Epithelial cell of prostate (primary cell): ENCODE data around the gene COX5A.

Experiments
- DNase-seq: peaks from one replicate; pipeline ENCODE4 v3.0.0-alpha.2; 2011; ENCODE audit warnings: low read depth, low spot score
- H3K27ac ChIP-seq: fragments of 450-650 bp; 2 replicates; pipeline ENCODE4 v1.5.1; 2017; ENCODE audit warnings: mild to moderate bottlenecking

The COX5A gene

DNA sequence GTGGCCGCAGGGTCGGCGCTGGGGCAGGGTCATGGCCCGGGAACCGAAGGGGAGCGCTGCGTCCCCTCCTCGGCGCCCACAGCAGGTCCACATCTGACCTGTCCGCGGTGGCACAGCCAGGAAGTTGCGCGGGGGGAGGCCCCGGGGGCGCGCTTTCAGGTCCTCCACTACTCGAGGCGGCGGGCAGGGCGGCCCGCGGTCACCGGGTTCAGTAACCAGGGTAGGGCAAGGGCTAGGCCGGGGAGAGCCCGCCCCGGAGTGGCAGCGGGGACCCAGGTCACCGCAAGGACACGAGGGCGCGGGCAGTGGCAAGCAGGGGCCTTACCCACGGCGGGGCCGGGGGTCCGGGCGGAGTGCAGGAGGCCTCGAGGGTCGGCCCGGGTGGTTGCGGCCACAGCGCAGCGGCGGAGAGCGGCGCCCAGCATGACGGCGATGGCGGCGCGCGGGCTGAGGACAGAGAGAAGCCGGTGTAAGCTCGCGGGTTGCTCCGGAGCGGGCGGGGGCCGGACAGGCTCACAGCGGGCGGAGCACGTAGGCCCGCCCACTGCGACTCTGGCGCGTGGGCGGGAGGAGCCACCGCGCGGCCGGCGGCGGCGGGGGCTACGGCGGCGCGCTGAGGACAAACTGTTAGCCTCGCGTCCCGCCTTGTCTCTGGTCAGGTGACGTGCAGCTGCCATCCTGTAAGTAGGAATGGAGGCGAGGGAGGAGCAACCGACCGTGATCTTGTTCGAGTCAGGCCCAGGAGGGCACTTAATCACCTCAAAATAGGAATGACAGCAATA is at the start of gene COX5A:
TSS of gene COX5A (minus strand) at position 484 of the 782 bp plus-strand sequence. CDS start at position 425, 59 bp downstream.
- peak; percentile 89 for DNase-seq
- peak within 1 kb of the TSS; percentile 80 for H3K27ac ChIP-seq

DNA sequence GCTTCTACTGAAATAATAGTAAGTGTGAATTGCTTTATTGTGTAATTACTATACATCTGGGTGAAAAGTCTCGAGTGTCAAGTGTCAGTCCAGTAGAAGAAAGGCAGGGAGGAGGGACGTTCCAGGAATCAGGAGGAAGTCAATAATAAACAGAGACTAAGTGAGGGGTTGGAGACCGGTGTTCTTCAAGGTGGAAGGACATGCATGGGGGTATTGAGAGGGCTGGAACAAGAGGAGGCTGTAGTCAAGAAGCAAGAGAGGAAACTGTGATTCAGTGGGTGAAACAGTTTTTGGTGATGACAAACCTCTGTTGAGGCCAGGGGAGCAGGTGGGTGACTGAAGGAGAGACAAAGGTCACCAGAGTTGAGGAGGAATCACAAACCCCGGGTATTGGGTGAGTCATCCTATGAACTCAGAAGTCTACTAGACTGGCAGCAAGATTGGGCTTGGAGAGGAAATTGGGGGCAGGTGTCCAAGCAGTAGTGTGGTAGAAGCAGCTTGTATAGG is 45.9 kb upstream of the COX5A start:
- no peak overlapping the region for H3K27ac ChIP-seq
- no peak for DNase-seq

DNA sequence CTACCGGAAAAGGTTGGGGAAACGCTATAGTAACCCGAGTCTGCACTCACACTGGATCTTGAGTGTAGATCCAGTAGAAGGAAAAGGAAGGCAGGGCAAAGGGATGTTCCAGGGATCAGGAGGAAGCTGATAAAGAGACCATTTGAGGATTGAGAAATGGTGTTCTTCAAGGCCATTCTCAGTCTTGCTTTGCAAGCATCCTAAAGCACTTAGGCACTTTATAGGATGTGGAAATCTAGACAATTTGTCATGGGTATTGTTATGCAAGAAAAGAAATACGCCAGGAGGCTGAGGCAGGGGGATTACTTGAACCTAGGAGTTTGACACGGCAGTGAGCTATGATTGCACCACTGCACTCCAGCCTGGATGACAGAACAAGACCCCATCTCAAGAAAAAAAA is 44.3 kb upstream of the COX5A start:
- H3K27ac ChIP-seq, result no peak overlapping the region
- no peak for DNase-seq

DNA sequence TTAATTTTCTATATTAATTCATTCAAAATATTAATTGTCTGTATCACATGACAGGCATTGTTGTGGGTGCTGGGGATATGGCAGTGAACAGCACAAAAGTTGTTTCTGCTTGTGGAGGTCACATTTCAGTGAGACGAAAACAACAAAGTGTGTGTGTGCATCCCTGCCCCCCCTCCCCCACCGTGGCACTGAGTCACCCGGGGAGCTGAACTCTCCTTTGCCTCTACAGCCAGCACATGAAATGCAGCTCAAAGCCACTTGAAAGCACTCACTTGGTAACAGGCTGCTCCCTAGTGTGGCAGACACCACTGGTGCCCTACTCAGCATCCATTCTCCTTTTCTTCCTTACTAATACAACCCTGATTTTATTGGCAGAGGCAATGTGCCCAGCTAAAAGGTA is 40.6 kb upstream of the COX5A start:
- H3K27ac ChIP-seq, result no peak overlapping the region
- no peak for DNase-seq

DNA sequence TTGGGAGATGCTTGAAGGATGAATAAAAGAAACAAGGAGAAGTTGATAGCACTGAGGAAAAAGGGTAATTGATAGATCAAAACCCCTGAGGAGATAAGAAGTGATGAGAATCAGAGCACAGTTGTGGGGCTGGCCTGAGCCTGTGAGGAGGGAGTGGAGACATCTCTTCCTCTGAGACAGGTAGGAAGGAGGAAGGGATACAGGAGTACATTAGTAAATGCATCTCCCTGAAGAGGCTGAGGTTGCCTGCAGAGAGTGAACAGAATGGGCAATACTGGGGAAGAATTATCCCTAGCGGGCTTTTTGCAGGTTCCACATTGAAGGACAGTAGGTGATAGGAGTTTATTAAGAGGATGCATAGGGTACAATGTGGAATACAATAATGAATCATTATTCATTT is 40.2 kb upstream of the COX5A start:
- DNase-seq, result no peak
- no peak overlapping the region for H3K27ac ChIP-seq

DNA sequence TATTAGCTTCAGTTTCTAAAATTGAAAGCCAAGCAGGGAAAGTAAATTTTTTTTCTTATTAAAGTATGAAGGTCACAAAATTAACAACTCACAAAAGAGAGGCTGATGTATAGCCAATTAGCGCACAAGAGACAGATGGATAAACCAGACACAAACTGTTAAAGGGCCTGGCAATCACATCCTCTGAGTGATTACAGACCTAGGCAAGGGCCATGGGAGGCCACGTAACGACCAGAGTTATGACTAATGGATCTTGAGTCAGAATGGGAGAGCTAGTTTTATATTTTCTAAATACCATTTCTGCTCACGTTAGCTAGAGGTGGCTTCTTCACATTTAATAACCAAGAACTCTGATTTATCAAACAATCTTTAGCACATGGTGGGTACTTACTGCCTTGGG is 39.7 kb upstream of the COX5A start:
- no peak overlapping the region for H3K27ac ChIP-seq
- no peak for DNase-seq

DNA sequence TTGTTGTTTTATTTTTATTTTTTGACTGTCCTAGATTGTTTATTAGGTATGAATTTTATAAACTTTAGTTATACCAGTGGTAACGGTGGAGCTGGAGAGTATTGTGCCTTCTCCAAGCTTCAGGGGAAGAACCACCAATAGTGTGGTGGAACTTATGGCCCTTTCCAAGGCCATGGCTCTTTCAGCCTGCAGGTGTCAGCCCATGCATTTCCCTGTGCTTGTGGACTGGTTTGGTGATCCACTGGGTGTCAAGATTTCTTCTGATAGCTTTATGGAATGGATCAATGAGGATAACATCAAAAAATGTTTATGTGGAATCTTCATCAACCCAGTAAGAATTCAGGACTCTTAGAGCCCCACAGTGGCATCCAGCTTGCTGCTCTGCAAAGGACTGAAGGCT is 38.3 kb upstream of the COX5A start:
- DNase-seq, result no peak
- H3K27ac ChIP-seq, result no peak overlapping the region

DNA sequence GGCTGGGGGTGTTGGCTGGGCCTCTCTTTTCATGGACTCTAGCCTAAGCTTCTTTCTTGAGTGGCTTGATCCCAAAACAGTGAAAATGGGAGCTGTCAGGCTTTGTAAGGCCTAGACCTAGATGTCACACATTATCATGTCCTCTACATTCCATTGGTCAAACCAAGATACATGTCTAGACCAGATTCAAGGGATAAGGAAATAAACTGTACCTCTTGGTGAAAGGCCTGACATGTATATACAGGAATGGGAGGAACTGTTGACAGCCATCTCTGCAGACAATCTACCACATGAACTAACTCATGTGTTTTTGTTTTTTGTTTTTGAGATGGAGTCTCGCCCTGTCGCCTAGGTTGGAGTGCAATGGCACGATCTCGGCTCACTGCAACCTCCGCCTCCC is 29.8 kb upstream of the COX5A start:
- DNase-seq, result no peak
- peak overlapping the region; percentile 21 for H3K27ac ChIP-seq

DNA sequence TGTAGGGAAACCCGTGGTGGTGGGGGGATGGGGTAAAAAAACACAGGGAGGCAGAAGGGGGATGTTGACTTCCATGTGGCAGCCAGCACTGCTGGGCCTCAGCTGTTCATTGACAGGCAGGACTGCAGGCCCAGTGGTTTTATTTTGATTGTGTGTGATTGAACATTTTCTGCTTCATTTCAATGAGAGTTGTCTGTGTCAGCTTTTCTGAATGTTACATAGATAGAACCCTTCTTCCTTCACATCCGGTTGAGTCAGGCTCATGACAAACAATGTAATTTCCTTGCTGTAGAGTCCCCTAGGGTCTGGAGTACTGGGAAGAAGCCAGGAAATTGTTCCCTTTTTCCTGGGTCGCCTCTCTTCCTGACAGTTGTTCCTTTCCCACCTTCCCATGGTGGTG is 26.9 kb upstream of the COX5A start:
- peak overlapping the region; percentile 64 for H3K27ac ChIP-seq
- no peak for DNase-seq

DNA sequence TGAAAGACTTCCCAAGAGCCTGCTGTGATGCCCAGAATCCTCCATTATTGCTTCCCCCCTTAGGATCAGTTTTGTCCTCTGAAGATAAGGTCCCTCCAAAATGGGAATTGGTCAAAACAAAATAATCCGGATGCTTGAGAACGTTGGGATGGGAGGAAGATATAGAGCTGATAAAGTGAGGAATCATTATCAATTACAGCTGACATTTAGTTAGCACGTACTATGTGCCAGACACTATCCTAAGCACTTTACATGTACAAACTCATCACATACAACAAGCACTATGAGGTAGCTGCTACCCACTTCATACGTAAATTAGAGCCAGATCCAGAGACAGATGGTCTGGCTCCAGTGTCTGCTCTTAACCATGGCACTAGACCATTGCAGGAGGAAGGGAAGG is 25.3 kb upstream of the COX5A start:
- DNase-seq, result no peak
- H3K27ac ChIP-seq, result no peak overlapping the region

DNA sequence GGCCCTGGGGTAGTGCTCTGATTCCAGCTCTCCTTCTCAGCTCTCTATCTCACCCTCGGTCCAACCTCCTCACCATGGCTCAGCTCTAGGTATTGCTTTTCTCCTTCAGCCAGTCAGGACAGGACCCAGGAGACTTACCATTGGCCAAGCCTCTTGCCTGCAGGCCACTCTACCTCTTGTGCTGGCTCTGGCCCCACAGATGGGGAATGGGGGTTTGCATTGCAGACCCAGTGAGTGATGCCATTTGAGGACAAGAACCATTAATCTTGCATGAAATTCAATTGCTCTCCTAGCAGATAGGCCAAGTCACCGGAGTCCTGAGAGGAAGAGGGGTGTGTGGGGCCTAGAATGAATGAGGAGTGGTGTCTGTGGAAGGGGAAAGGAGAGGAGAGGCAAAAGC is 24.8 kb upstream of the COX5A start:
- H3K27ac ChIP-seq, result no peak overlapping the region
- DNase-seq, result no peak

DNA sequence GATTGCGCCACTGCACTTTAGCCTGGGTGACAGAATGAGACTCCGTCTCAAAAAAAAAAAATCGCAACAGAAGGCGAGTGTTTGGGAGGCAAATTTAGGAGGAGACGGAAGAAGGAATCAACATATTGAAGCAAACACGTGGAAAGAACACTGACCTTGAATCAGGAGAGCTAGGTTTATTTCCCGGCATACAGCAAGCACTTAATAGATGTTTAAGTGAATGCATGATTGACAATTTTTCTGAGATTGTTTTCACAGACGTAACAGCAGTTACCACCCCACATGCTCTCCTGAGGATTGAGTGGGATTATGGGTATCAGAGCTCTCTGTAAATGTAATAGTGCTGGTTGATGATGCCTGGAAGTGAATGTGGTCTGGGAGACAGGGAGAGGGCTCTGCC is 24.3 kb upstream of the COX5A start:
- no peak for DNase-seq
- no peak overlapping the region for H3K27ac ChIP-seq

DNA sequence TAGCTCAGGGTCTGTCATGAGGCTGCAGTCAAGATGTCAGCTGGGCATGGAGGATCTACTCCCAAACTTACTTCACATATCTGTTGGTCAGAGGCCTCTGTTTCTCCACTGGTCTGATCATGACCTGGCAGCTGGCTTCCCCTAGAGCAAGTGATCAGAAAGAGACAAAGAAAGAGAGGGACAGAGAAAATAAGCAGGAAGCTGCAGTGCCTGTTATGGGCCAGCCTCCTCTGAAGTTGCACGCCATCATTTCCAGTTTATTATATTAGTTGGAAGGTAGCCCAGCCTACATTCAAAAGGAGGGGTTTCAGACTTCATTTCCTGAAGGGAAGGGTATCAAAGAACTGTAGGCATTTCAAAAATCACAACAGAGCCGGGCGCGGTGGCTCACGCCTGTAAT is 23.7 kb upstream of the COX5A start:
- H3K27ac ChIP-seq, result no peak overlapping the region
- DNase-seq, result no peak

DNA sequence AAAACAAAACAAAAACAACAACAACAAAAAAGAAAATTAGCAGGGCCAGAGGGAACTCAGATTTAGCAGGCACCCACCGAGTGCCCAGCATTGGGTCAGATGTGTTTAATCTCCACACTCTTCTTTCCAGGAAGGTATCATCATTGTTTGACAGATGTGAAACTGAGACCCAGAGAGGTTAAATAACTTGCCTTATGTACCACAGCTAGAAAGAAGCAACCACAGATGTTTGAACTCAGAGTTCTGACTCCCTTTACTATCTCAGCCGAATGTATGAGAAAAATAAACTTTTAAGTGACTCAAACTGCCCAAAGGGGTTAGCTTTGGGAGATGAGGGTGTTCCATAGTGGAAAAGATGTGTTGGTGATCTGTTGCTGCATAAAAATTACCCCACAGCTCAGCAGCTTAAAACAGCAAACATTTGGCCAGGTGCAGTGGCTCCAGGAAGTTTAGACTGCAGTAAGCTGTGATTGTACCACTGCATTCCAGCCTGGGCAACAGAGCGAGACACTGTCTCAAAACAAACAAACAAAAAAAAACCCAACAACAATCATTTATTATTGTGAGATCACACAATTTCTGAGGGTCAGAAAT is 23.2 kb upstream of the COX5A start:
- no peak overlapping the region for H3K27ac ChIP-seq
- DNase-seq, result no peak

DNA sequence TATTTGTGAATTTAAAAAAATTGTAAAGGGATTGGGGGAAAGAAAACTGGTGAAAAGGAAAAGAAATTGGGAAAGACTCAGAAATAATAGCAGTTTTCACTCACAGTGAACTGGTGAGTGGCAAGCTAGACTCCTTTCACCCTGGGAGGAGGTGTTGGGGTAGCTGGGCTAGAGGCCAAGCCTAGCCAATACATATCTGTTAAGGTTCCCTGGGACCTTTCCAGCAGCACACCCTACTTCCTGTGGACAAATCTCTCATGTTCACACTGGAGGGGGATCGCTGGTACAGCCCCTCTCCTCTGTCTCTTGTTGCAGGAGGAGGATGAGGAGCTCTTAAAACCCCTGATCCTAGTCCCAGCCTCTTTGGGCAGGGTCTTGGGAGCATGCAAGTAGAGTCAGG is 22.4 kb upstream of the COX5A start:
- H3K27ac ChIP-seq, result no peak overlapping the region
- DNase-seq, result no peak

DNA sequence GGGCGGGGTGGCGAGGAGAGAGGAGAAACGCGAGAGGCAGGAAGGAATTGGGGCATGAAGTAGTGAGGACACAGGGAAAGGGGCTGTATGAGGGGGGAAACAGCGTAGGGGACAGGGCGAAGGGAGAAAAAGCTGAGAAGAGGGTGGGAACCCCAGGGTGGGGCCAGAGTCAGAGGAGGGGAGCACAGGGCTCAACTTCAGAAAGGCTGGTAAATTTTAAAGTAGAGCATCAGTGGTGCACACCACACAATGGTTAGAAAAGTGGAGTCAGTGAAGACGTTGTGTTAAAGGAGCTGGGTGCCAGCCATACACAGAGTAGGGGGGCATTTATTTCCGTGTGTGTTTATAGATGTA is 21.7 kb upstream of the COX5A start:
- H3K27ac ChIP-seq, result no peak overlapping the region
- no peak for DNase-seq

DNA sequence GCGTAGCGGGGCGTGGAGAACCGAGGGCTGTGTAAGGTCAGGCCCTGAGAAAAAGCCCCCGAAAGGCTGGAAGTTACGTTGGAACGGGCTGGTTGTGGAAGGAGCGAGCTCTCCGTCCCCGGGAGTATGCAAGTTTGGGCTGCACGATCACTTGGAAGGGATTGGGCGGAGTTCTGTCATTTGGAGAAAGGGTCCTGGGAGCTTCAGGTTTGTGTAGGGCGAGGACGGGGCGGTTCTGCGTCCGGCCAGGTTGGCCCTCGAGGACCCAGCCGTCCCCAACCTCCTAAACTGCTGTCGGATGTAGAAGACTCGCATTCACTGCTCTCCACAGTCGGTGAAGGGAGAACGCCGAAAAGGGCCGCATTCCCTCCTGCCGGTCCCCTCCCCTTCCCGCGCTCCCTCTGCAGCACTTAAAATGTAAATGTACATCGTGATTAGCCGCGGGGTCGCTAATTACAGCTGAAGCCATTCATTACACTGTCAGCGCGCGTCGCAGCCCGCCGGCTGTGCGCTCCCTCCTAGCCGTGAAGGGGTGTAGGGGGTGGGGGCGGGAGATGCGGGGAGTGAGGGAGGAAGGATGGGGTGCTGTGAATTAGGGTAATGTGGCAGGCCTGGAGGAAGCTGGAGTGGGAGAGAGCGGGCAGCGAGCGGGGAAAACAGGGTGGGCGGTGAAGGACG is 21.2 kb upstream of the COX5A start:
- no peak overlapping the region for H3K27ac ChIP-seq
- no peak for DNase-seq

DNA sequence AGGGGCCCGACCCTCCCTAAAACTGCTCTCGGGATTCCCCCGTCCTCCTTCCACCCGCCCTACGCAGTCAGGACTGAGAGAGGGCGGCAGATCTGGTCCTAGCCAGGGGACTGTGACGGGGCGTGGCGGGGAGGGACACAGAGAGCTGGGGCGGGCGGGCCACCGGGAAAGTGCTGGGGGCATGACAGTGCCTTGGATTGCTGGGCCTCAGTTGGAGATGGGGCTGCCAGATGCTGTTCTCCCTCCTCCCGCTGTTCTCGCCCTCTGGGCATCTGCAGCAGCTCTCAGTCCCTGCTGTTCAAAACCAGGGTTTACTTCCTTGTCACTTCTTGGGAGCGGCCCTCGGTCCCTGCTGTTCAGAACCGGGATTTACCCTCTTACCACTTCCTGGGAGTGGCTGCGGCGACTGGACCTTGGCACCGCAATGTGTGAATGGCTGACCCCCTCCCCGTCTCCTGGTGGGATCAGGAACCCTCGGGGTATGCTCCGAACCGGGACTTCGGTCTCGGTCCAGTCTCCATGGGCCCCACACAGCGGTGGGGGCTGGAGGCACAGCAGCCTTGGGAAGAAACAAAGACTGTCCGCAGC is 20.5 kb upstream of the COX5A start:
- H3K27ac ChIP-seq, result no peak overlapping the region
- no peak for DNase-seq

DNA sequence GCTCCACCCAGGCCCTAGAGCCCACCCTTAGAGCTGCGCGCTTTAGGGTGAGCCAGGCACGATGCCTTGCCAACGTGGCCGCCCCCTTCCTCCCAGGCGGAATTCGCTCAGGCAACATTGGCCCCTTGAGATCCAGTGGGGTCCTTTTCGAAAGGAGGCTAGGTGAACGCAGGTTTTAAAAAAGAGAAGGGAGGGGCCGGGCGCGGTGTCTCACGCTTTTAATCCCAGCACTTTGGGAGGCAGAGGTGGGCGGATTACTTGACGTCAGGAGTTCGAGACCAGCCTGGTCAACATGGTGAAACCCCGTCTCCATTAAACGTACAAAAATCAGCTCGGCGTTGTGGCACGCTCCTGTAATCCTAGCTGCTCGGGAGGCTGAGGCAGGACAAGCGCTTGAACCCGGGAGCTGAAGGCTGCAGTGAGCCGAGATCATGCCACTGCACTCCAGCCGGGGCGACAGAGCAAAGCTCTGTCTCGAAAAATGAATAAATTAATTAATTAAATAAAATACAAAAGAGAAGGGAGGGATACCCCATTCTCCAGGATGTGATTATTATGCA is 19.7 kb upstream of the COX5A start:
- DNase-seq, result no peak
- peak overlapping the region; percentile 25 for H3K27ac ChIP-seq

DNA sequence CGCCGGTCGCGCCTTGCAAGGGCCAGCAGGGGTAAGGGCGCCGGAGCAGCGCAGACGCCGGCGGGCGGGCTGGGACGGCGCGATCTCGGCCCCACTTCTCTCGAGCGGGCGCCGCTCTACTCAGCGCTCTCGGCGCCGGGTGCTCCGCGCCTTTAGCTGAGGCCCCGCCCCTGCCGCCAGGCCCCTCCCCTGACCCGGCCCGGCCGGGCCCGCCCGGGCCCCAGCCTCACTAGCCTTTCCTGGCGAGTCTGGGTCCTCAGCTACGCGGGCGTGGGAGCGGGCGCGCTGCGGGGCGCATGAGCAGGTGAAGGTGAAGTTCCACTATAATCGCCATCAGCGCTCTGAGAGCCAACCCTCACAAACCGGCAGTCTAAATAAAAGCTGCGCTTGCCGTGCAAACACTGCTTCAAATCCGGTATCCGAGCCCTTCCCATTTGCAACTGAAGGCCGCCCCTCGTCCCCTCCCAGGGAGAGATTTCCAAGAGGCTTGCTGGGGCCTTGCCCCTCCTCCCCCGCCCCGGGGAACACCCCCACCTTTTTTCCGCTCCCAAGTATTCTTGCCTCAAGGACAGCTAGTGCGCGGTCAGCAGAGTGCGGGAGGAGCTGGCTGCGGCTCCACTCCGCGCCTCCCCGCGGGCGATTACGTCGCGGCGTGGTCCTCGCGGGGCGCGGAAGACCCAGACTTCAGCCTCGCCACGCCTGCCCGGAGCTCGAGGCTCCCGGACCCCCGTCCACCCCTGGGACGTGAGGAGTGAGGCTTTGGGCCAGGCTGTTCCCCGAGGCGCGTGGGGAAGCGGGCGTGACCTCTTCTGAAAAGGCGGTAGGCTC is 19.0 kb upstream of the COX5A start, which contains the start of gene RPP25:
TSS of gene RPP25 (minus strand) at position 125 of the 828 bp plus-strand sequence. CDS start 189 bp downstream, outside the sequence.
- peak within 1 kb of the TSS; percentile 25 for H3K27ac ChIP-seq
- no peak for DNase-seq
